GM19468 (cell line): ENCODE data around the gene COPS4.
"Not testable (repeated sequence)": the region's sequence is repeated elsewhere in the genome, so short reads cannot be mapped to it uniquely, and the experiment has no call there.

Experiments
- ATAC-seq: cut with Tn5 transposase; IDR thresholded peaks from one replicate; pipeline ENCODE4 v1.9.1; 2021; ENCODE audit warnings: mild to moderate bottlenecking, moderate library complexity, moderate number of reproducible peaks; ENCODE audit not compliant: unreplicated experiment; ENCODE audit errors: extremely low read depth

Gene COPS4

DNA sequence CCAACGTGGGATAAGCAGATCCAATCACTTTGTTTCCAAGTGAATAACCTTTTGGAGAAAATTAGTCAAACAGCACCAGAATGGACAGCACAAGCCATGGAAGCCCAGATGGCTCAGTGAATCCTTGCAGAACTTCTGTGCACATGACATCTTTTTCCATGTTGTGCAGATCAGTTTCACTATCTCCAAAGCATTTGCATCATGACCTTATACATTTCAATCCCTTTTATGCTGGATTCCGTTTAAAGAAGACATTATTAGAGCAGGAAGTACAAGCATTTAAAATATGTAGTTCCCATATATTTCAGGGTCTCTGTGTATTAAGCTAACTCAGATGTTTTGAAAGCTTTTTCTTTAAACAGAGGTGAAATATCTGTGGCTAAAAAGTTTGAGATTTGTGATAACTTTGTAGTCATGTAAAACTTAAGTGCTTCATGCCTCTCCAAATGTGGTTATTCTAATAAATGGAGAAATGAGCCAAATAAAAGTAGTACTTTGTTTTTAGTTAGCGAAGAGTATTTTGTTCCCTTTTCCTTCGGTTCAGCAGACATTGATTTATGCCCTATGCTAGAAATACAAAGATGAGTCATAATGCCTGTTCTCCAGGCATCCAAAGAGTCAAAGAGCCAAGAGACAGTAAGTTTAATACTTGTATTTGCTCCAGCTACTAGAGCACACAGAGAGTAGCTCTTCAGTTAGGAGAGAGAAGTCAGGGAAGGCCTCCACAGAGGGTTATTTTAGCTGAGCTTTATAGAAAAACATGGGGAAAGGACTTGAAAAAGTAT, 40.5 kb downstream of the COPS4 start:
- no peak for ATAC-seq

DNA sequence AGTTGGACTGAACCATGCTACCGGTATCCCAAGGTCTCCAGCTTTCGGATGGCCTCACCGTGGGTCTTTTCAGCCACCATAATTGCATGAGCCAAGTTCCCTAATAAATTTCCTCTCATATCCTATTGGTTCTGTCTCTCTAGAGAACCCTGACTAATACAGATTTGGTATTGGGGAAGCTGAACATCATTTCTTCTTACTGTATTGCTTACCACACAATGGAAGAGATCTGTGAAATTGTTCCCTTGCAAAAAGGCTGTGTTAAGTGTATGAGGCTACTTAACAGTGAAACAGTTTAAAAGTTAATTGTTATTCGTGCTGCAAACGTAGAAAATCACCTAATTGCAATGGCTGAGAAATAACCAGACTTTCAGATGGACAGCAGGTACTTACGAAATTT, 45.6 kb downstream of the COPS4 start:
- no peak for ATAC-seq

GRCh38 chr4:83082777-83083176, 47.8 kb downstream of the COPS4 start:
- ATAC-seq = no peak

DNA sequence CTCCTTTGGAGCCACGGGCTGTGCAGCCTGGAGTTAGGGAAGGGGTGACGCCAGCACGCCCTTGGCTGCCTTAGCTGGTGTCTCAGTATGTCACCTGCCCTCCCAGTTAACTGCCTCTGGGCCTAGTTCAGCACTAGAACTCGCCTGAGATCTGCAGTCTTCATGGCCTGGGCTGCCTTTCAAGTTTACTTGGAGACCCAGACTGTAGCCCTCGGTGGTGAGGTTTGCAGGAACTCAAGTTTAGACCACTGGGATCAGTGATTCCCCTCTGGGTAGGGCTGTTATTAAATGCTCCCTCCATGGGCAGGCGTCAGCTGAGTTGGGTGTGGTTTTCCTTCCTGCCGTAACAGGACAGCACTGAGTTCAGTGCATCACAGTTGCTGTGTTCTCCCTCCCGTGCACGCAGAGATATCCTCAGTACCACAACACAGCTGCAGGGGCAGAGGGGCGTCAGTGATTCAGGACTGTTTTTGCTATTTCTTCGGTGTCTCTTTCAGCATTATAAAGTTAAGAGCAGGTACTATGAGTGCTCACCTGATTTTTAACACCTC, 49.0 kb downstream of the COPS4 start:
- ATAC-seq = no peak

- not testable (repeated sequence) for ATAC-seq
Measured at GRCh38 chr4:83084956-83085355, 50.0 kb downstream of the COPS4 start.

DNA sequence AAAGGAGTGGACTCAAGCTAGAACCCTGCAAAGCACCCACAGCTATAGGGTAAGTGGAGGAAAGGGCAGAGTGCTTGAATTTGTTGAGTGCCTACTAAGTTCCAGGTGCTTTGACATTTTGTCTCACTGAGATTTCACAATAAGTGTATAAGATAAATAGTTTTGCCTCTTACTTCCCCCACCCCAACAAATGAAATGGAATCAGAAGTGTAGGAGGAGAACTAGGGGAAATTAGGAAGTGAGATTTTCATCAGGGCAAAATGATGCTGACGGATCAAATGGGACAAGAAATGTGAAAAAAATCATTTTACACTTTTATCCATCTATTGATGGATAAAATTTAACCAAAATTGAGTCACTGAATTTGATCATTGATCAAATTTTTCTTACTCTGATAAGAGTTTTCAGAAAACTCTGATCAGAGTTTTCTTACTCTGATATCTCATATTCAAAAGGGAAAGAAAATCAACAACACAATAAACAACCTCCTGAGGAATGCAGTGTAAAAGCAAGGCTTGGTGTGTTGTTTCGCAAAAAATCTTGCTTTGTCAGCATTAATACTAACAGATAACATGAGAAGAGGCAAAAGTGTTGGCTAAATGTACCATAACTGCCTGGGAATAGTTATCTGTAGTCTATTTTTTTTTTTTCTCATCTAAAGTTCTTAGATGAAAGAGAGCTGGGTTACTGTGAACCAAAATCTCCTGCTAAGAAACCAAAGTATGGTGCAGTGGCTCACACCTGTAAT, 54.6 kb downstream of the COPS4 start:
- ATAC-seq = no peak

GRCh38 chr4:83093060-83093640, 58.2 kb downstream of the COPS4 start:
- no peak for ATAC-seq

DNA sequence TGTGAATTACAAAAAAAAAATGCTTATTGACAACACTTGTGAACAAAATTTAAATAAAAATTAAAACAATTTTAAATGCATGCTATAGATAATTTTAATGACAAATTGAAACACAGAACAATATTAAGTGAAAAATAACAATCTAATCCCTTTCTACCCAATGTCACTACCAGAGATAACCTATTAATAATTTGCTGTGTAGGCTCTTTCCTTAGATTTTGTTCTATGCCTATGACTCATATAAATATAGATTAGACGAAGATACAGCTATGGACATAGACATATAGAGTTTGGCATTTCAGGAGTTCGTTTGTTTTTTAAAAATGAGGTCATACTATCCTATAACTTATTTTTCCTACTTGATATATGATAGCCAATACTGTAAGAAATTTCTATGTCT, 61.4 kb downstream of the COPS4 start:
- ATAC-seq = no peak

- ATAC-seq = no peak
Measured at GRCh38 chr4:83104991-83105390, 70.0 kb downstream of the COPS4 start.

DNA sequence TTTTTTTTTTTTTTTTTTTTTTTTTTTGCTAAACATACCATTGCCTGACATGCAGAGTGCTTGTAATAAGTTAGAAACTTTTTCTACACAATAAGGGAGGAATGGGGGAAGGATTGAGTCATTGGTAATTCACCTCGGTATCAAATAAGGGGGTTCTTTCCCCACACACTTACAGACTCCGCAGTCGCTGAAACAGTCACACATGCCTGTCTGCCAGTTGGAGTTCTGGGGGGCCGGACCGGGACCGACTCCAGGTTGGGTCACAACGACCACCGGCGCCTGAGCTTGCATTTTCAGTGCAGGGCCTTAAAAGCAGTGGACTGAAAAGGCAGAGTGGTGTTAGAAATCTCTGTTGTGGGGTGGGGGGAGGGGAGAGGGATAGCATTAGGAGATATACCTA, 72.6 kb downstream of the COPS4 start:
- no peak for ATAC-seq

DNA sequence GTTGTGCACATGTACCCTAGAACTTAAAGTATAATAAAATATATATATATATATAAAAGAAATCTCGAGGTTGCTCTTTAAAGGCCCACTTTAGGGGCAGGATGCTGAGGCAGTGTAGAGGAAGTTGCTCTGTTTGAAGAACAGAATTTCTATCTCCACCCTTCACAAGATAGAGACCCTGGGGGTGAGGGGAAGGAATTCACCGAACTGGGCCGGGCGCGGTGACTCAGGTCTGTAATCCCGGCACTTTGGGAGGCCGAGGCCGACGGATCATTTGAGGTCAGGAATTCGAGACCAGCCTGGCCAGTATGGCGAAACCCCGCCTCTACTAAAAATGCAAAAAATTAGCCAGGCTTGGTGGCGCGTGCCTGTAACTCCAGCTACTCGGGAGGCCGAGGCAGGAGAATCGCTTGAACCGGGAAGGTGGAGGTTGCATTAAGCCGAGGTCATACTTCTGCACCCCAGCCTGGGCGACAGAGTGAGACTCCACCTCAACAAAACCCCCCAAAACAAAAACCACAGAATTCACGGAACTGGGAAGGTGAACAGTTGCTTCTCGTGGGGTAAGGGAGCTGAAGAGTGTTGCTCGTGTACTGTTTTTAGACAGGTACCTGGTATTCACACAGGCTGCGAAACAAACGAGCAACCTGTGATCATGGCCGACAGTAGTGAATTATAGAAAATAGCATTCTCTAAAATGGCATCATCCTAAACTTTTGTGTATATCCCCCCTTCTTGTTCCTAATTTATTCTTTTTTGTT, 73.3 kb downstream of the COPS4 start:
- ATAC-seq = no peak

DNA sequence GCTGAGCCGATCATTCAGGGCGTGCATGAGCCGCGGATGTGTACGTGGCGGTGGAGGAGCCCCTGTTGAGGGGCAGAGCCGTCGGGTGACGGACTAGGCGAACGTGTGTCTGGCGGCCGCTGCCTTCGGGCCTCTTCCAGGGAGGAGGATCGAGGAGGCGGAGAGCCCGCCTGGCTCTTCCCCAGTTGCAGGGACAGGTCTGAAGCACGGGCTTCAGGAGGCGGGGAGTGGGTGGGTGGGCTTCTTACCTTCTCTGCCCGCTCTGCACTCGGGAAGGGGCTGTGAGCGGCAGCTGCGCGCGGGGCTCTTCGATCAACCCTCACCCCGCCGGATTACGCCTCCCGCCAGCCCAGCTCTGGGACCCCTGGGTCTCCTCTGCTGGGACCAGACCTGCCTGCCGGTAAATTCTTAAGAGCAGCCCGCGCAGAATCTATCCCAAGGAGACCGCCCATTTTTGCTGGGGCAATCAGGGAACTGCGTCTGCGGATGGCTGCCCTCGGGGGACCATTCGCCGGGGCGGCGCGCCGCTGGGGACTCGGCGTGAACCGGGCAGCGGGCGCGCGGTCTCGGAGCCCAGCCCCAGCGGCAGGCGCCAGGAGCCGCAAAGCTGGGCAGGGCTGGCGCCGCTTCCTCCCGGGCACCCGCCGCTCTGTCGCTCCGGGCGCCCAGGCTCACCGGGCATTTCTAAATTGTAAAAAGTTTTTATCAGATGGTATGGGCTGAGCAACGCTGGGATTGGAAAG, 74.7 kb downstream of the COPS4 start:
- no peak for ATAC-seq

- peak; percentile 60 for ATAC-seq
Measured at GRCh38 chr4:83110223-83110945, 75.4 kb downstream of the COPS4 start.

GRCh38 chr4:83110970-83111750, 76.2 kb downstream of the COPS4 start:
- ATAC-seq = no peak

DNA sequence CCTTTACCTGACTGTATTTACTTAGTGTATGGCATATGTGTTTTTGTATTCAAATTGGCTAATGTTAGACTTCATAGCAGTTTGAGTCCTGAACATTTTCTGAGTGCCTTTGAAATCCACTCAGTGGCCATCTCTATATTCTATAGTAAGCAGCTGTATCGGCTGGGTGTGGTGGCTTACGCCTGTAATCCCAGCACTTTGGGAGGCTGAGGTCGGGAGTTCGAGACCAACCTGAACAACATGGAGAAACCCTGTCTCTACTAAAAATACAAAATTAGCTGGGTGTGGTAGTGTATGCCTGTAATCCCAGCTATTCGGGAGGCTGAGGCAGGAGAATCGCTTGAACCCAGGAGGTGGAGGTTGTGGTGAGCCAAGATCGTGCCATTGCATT, 76.8 kb downstream of the COPS4 start:
- ATAC-seq = not testable (repeated sequence)

- ATAC-seq = peak; percentile 18
Measured at GRCh38 chr4:83112231-83112630, 77.2 kb downstream of the COPS4 start.

GRCh38 chr4:83112678-83113428, 77.9 kb downstream of the COPS4 start:
- ATAC-seq = no peak

DNA sequence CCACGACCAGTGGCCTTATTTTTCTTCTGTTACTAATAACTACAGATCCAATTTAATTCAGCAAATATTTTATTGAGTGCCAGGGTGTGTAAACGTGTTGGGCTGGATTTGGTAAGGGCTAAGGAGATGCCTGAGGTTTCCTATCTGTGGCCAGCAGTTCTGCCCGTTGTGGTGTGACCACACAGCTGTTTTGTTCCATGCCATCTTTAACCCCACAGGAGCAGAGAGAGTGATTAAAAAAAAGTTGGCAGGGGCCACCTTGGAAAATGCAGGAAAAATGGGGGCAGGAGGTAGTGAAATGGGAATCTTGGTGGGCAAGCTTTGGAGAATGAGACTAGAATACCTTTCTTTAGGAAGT, 78.4 kb downstream of the COPS4 start:
- ATAC-seq = no peak
